ENCODE results near the gene CDCA5. TPM values are rescaled to one million over a fixed set of nuclear protein-coding genes. Genes with fewer than 3 reads are reported as not detected.

The CDCA5 gene
- total RNA-seq, 1 donor from 2014 or later: 14.8 TPM

GRCh38 chr11:65053827-65054508 lies 29.9 kb downstream of the CDCA5 start:
- Mint-ChIP-seq H3K4me1 (ENCODE audit: unreplicated experiment) (no peaks in the 10 kb centered on the region), H3K27ac (ENCODE audit: unreplicated experiment) (no peak overlapping the region), H3K36me3 (ENCODE audit: low read depth, unreplicated experiment) (no peaks in the 10 kb centered on the region), H3K27me3 (ENCODE audit: unreplicated experiment) (no peaks in the 10 kb centered on the region), H3K4me3 (ENCODE audit: unreplicated experiment) (no peak overlapping the region), H3K9me3 (ENCODE audit: unreplicated experiment) (no peaks in the 10 kb centered on the region)
- TF ChIP-seq, protein P1, sequence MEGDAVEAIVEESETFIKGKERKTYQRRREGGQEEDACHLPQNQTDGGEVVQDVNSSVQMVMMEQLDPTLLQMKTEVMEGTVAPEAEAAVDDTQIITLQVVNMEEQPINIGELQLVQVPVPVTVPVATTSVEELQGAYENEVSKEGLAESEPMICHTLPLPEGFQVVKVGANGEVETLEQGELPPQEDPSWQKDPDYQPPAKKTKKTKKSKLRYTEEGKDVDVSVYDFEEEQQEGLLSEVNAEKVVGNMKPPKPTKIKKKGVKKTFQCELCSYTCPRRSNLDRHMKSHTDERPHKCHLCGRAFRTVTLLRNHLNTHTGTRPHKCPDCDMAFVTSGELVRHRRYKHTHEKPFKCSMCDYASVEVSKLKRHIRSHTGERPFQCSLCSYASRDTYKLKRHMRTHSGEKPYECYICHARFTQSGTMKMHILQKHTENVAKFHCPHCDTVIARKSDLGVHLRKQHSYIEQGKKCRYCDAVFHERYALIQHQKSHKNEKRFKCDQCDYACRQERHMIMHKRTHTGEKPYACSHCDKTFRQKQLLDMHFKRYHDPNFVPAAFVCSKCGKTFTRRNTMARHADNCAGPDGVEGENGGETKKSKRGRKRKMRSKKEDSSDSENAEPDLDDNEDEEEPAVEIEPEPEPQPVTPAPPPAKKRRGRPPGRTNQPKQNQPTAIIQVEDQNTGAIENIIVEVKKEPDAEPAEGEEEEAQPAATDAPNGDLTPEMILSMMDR (IDR thresholded peaks at IDR 0.05; ENCODE audit: unreplicated experiment): no peak
- no peak for DNase-seq (ENCODE audit: low spot score)

DNA sequence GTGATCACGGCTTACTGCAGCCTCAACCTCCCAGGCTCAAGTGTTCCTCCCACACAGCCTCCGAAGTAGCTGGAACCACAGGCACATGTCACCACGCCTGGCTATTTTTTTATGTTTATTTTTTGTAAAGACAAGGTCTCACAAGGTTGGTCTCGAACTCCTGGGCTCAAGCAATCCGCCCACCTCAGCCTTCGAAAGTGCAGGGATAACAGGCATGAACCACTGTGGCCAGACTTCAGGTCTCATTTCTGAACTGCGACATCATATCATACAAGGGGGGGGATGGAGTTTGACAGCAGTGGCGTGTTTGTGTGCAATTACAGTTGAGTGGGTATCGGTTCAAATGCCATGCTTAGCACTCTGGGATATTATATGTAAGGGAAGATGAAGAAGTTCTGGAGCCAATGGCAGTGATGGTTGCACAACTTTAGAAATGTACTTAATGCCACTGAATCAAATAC lies 32.4 kb downstream of the CDCA5 start:
- Mint-ChIP-seq H3K36me3 (ENCODE audit: low read depth, unreplicated experiment) (peaks cover 4% of the 10 kb centered on the region), H3K27me3 (ENCODE audit: unreplicated experiment) (peaks cover 1% of the 10 kb centered on the region)

GRCh38 chr11:65047581-65048422 lies 36.0 kb downstream of the CDCA5 start:
- Mint-ChIP-seq H3K36me3 (ENCODE audit: low read depth, unreplicated experiment) (peaks cover 9% of the 10 kb centered on the region), H3K27me3 (ENCODE audit: unreplicated experiment) (peaks cover 1% of the 10 kb centered on the region), H3K4me3 (ENCODE audit: unreplicated experiment) (no peak overlapping the region), H3K4me1 (ENCODE audit: unreplicated experiment) (peaks cover 4% of the 10 kb centered on the region), H3K9me3 (ENCODE audit: unreplicated experiment) (no peaks in the 10 kb centered on the region), H3K27ac (ENCODE audit: unreplicated experiment) (no peak overlapping the region)
- TF ChIP-seq, protein P1 (IDR thresholded peaks at IDR 0.05; ENCODE audit: unreplicated experiment): no peak
- DNase-seq (ENCODE audit: low spot score): no peak

More for the DNA sequence above, 32.4 kb downstream of the CDCA5 start:
- H3K4me3 Mint-ChIP-seq (ENCODE audit: unreplicated experiment): no peak overlapping the region
- no peaks in the 10 kb centered on the region for H3K9me3 Mint-ChIP-seq (ENCODE audit: unreplicated experiment)
- H3K4me1 Mint-ChIP-seq (ENCODE audit: unreplicated experiment): peaks cover 4% of the 10 kb centered on the region
- TF ChIP-seq, protein P1 (IDR thresholded peaks at IDR 0.05; ENCODE audit: unreplicated experiment): no peak
- no peak overlapping the region for H3K27ac Mint-ChIP-seq (ENCODE audit: unreplicated experiment)
- DNase-seq (ENCODE audit: low spot score): no peak

GRCh38 chr11:65045728-65046127 lies 38.1 kb downstream of the CDCA5 start:
- peaks cover 9% of the 10 kb centered on the region for H3K36me3 Mint-ChIP-seq (ENCODE audit: low read depth, unreplicated experiment)
- H3K4me1 Mint-ChIP-seq (ENCODE audit: unreplicated experiment): peaks cover 6% of the 10 kb centered on the region
- no peak overlapping the region for H3K4me3 Mint-ChIP-seq (ENCODE audit: unreplicated experiment)
- TF ChIP-seq, protein P1 (IDR thresholded peaks at IDR 0.05; ENCODE audit: unreplicated experiment): no peak
- no peak overlapping the region for H3K27ac Mint-ChIP-seq (ENCODE audit: unreplicated experiment)
- H3K27me3 Mint-ChIP-seq (ENCODE audit: unreplicated experiment): peaks cover 5% of the 10 kb centered on the region
- no peak for DNase-seq (ENCODE audit: low spot score)
- no peaks in the 10 kb centered on the region for H3K9me3 Mint-ChIP-seq (ENCODE audit: unreplicated experiment)

DNA sequence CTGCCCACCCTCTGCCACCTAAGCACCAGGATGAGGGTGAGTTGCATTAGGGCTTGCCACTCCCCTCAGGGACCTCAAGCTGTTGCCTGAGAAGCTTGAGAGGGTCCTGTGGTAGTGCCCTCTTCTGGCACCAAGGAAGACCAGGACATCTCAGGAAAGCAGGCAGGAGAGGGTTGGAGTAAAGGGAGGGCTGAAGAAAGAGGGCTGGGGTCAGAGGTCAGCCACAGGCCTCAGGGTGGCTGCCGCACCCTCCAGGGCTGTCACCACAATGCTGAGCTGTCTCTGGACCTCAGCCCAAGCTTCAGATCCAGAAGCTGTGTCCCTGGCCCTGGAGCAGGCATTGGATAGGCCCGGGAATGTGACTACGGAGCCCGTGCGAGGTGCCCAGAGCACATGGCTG lies 38.8 kb downstream of the CDCA5 start:
- no peak for DNase-seq (ENCODE audit: low spot score)

More for the DNA sequence above, 38.8 kb downstream of the CDCA5 start:
- TF ChIP-seq, protein P1 (IDR thresholded peaks at IDR 0.05; ENCODE audit: unreplicated experiment): no peak
- no peaks in the 10 kb centered on the region for H3K9me3 Mint-ChIP-seq (ENCODE audit: unreplicated experiment)
- H3K4me3 Mint-ChIP-seq (ENCODE audit: unreplicated experiment): no peak overlapping the region
- H3K4me1 Mint-ChIP-seq (ENCODE audit: unreplicated experiment): peaks cover 9% of the 10 kb centered on the region
- peaks cover 8% of the 10 kb centered on the region for H3K27me3 Mint-ChIP-seq (ENCODE audit: unreplicated experiment)
- H3K27ac Mint-ChIP-seq (ENCODE audit: unreplicated experiment): no peak overlapping the region
- peaks cover 9% of the 10 kb centered on the region for H3K36me3 Mint-ChIP-seq (ENCODE audit: low read depth, unreplicated experiment)
